GM12864 (cell line): ENCODE results near the gene AKR1C4.
"Not testable (repeated sequence)": the region's sequence is repeated elsewhere in the genome, so short reads cannot be mapped to it uniquely, and the experiment has no call there.

ENCODE experiments used
- DNase-seq: peaks from one replicate; pipeline ENCODE4 v3.0.0-alpha.2; 2011; ENCODE audit warnings: low read depth
- H3K4me3 ChIP-seq: 2 replicates; pipeline ENCODE4 v1.5.1; 2011; ENCODE audit warnings: mild to moderate bottlenecking, low read depth, low read length, control low read depth
- TF ChIP-seq, protein P1 (sequence below): IDR thresholded peaks from 2 replicates; pipeline ENCODE4 v1.5.1; 2011; ENCODE audit warnings: low read depth, mild to moderate bottlenecking, moderate library complexity, low read length, control low read depth, inconsistent platforms; ENCODE audit errors: missing control alignments

AKR1C4 gene

DNA sequence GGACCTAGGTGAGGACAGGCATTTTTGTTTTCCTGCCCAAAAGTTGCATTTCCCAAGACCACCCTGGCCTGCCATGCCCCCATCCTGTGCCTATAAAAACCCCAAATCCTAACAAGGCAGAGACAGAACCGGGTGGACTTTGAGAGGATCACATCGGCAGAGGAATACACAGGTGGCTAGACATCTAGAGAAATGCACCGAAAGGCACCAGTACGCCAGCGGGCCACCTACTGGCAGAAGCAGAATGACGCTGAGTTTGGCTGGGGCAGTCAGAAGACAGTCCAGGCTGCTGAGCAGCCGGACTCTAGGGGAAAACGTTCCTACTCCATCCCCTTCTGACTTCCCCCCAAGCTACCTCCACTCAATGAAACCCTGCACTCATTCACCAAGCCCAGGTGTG, 2.8 kb downstream of the AKR1C4 start:
- TF ChIP-seq, protein P1, sequence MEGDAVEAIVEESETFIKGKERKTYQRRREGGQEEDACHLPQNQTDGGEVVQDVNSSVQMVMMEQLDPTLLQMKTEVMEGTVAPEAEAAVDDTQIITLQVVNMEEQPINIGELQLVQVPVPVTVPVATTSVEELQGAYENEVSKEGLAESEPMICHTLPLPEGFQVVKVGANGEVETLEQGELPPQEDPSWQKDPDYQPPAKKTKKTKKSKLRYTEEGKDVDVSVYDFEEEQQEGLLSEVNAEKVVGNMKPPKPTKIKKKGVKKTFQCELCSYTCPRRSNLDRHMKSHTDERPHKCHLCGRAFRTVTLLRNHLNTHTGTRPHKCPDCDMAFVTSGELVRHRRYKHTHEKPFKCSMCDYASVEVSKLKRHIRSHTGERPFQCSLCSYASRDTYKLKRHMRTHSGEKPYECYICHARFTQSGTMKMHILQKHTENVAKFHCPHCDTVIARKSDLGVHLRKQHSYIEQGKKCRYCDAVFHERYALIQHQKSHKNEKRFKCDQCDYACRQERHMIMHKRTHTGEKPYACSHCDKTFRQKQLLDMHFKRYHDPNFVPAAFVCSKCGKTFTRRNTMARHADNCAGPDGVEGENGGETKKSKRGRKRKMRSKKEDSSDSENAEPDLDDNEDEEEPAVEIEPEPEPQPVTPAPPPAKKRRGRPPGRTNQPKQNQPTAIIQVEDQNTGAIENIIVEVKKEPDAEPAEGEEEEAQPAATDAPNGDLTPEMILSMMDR: no peak
- no peak for DNase-seq

DNA sequence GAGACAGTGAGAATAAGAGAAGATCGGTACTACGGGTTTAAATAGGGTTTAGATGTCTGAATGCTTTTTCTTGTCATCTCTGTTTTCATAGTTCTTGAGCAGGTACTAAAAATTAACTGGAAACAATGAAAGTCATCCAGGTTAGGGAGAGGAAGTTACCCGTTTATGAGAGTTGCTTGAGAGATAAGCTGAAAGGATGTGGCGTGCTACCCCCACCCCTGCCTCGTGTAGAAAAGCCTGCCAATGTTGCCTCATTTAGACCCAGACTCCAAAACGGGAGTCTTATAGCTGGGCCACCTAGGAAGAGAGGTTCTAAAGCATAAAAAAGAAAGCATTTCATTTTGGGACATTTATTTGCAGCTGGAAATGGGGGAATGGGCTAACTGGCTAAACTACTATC, 10.2 kb downstream of the AKR1C4 start:
- no peak overlapping the region for H3K4me3 ChIP-seq
- no peak for DNase-seq
- TF ChIP-seq, protein P1: no peak

More for the DNA sequence above, 2.8 kb downstream of the AKR1C4 start:
- H3K4me3 ChIP-seq: no peak overlapping the region

GRCh38 chr10:5209776-5210175, 13.1 kb downstream of the AKR1C4 start:
- not testable (repeated sequence) for DNase-seq, H3K4me3 ChIP-seq

- DNase-seq, H3K4me3 ChIP-seq: not testable (repeated sequence)
- TF ChIP-seq, protein P1: peak; percentile 17
Observed at GRCh38 chr10:5210261-5210660, 13.6 kb downstream of the AKR1C4 start.

GRCh38 chr10:5211696-5212536, 15.3 kb downstream of the AKR1C4 start:
- DNase-seq: no peak
- H3K4me3 ChIP-seq: no peak overlapping the region
- TF ChIP-seq, protein P1: no peak

DNA sequence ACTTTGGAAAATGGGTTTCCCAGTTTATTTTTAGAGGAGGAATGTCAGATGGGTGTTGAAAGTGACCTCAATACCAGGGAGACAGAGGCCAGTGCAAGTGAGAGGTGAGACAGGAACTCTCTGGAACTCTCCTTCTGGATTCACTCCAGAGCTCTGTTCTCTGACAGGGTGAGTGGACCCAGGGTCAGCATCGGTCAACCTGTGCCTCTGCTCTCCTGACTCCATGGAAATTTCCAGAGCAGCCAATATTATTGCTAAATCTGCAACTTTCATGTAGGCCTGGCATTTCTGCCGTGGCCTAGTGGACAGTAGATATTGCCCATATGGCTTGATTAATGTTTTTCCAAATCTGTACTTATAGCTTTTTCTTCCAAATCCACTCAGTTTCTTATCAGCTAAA, 20.2 kb downstream of the AKR1C4 start:
- no peak for DNase-seq
- TF ChIP-seq, protein P1: no peak
- H3K4me3 ChIP-seq: no peak overlapping the region

DNA sequence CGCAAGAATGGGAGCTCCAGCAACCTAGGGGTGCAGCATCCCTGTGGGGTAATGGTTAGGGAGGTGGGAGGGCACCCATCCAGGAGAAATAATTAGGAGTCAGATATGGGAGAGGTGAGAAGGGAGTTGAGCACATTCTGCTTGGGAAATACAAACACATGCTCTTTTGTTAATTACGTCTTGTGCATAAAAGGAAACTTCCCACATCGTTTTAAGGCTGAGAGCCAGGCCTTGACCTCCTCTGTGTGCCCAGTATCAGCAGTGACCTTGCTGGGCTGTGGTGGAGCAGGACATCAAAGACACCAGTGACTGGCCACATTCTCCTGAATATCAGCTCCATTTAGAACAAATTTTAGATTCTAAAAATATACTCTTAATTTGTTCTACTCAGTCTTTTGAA, 22.6 kb downstream of the AKR1C4 start:
- H3K4me3 ChIP-seq: no peak overlapping the region
- DNase-seq: no peak
- TF ChIP-seq, protein P1: no peak

GRCh38 chr10:5222942-5223341, 26.3 kb downstream of the AKR1C4 start:
- not testable (repeated sequence) for DNase-seq, H3K4me3 ChIP-seq
